GM13977 (cell line): Measurements from ENCODE around the gene DDI1.

Experiments
- DNase-seq: peaks from one replicate; pipeline ENCODE4 v3.0.0; 2012; ENCODE audit warnings: low spot score
- CTCF ChIP-seq: IDR thresholded peaks from 2 replicates; pipeline ENCODE4 v1.5.1; 2012; ENCODE audit warnings: mild to moderate bottlenecking, control low read depth; ENCODE audit not compliant: insufficient read depth; ENCODE audit errors: extremely low read depth, missing control alignments
- in situ Hi-C: fragments of 300-500 bp; cut with MboI; formaldehyde crosslinking; loops from one replicate; pipeline ENCODE4 v1.12.0; 2022; ENCODE audit warnings: low sequenced_read_pairs, low pct_unique_long_range_greater_than_20kb, mixed read lengths, inconsistent platforms; ENCODE audit not compliant: unreplicated experiment

DDI1 gene

GRCh38 chr11:104086621-104087020, 50.2 kb downstream of the DDI1 start:
- no peak for DNase-seq
- TF ChIP-seq CTCF = no peak
- in situ Hi-C loops = no loop called here
